Measurements from ENCODE around the gene MRPL21. TPM values are rescaled to one million over a fixed set of nuclear protein-coding genes. Genes with fewer than 3 reads are reported as not detected.
A peak's percentile ranks its signal among the peaks of the same experiment; 100 is the strongest.

MRPL21 gene
- 71.6 TPM for polyA plus RNA-seq (2013, experiment 1 of 2)
- polyA plus RNA-seq (2013, experiment 2 of 2), result 69.8 TPM

DNA sequence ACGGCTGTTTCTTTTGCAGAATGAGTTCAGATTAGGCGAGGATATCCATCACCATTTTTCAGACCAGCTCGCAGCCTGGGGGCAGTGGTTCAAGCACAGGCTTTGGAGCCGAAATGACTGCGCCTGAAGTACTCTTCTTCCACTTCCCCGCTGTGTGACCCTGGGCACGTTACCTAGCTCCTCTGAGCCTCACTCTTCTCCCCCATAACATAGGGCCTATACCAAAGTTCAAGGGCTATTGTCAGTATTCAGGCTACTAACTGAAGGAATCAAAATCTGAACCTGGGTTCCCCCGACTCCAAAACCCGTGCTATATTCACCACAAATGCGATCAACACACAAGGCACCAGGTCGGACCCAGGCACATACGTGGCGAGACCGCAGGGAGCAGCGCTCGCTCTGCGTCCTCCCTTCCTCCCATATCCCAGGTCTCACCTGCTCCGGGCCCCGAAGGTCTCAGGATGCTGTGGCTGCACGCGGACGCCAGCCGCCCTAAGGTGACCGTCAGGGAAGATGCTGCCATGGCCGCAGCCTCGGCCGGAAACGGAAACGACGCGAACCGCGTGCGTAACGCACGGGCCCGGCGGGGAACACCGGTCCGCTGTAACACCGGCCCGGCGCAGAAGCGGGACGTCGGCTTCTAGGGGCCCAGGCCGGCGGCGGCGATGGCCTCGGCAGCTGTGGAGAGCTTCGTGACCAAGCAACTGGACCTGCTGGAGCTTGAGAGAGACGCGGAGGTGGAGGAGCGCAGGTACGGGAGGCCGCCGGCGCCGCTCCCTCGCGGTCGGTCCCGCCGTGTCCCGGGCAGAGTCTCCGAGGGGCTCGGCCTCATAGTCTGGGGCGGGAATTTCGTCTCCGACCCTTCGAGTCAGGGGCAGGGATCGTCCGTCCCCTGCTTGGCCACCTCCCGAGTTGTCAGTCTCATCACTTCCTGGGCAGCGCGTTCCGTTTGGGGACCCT, at the start of gene MRPL21, which contains the start of gene IGHMBP2:
TSS of gene MRPL21 (minus strand) at position 545 of the 960 bp plus-strand sequence. CDS start at position 523, 22 bp downstream.
TSS of gene IGHMBP2 (plus strand) at position 604 of the 960 bp plus-strand sequence. CDS start at position 666, 62 bp downstream.
- Histone ChIP-seq H3K4me3 (ENCODE audit: insufficient read depth in 1 of 2, low read depth in 1 of 2, low read length in 2 of 2) (peak within 1 kb of the TSS; percentile 90 to 94), H3K9ac (ENCODE audit: low read length) (peak within 1 kb of the TSS; percentile 94), H2AK5ac (ENCODE audit: low read length, severe bottlenecking) (peak within 1 kb of the TSS; percentile 43), H3K4me1 (ENCODE audit: control insufficient read depth, insufficient read depth, low read depth, low read length) (peaks cover 10% of the 10 kb centered on the region), H3K9me3 (ENCODE audit: control insufficient read depth, low read length) (no peaks in the 10 kb centered on the region), H3K4me2 (ENCODE audit: low read length, poor library complexity, severe bottlenecking) (peak within 1 kb of the TSS; percentile 88), H3K18ac (ENCODE audit: low read depth in 1 of 2, low read length in 2 of 2) (peak within 1 kb of the TSS; percentile 85 to 87), H3K23ac (ENCODE audit: low read length in 2 of 2) (peak within 1 kb of the TSS in 1 of 2 experiments; percentile 16), H3K27ac (ENCODE audit: low read length, poor library complexity, severe bottlenecking) (peak within 1 kb of the TSS; percentile 3), H2BK5ac (ENCODE audit: low read depth, low read length, poor library complexity, severe bottlenecking) (no peak within 1 kb of the TSS), H4K8ac (ENCODE audit: low read length) (peak within 1 kb of the TSS; percentile 95), H2BK12ac (ENCODE audit: low read length in 2 of 2) (peak within 1 kb of the TSS in 1 of 2 experiments; percentile 73), H3K36me3 (ENCODE audit: control insufficient read depth in 1 of 2, insufficient read depth in 2 of 2, low read depth in 1 of 2, low read length in 2 of 2) (peaks cover 32 to 34% of the 10 kb centered on the region in 2 experiments), H3K4ac (ENCODE audit: low read depth in 1 of 2, low read length in 2 of 2) (peak within 1 kb of the TSS; percentile 88), H2BK120ac (ENCODE audit: low read depth, low read length) (peak within 1 kb of the TSS; percentile 12), H3K79me1 (replicated peaks; ENCODE audit: low read length, poor library complexity, severe bottlenecking) (peaks cover 43% of the 10 kb centered on the region), H2BK15ac (ENCODE audit: low read depth, poor library complexity, severe bottlenecking) (no peak within 1 kb of the TSS), H2AFZ (ENCODE audit: low read depth, low read length) (peak within 1 kb of the TSS; percentile 97), H3K14ac (ENCODE audit: low read length in 2 of 2) (peak within 1 kb of the TSS in 1 of 2 experiments; percentile 94), H3K27me3 (ENCODE audit: control insufficient read depth in 1 of 2, insufficient read depth in 1 of 2, low read length in 2 of 2) (no peaks in the 10 kb centered on the region), H4K91ac (ENCODE audit: low read length) (peak within 1 kb of the TSS; percentile 73)
- peak; percentile 87 for DNase-seq
- WGBS, result under 1% methylated on average over 78 of the region's 78 CpGs

DNA sequence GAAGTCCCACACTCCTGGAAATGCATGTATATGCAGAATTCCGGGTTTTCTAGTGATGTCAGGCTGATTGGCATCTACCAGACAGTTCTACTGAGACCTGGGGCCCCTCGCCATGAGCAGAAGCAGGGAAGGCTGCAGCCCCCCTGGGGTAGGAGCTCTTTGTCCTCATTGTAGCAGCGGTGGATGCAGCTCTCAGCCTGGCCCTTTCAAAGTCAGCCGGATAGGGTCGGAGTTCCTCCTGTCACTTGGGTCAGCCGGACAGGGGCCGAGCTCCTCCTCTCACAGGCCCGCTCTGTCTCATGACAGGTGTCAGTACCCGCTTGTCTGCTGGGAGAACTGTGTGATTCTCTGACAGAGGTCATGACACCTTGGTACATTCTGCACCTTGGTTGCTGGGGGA, 47.1 kb upstream of the MRPL21 start:
- Histone ChIP-seq H4K8ac (ENCODE audit: low read length) (no peak overlapping the region), H3K4me3 (ENCODE audit: insufficient read depth in 1 of 2, low read depth in 1 of 2, low read length in 2 of 2) (no peak overlapping the region), H3K14ac (ENCODE audit: low read length in 2 of 2) (peak overlapping the region in 1 of 2 experiments; percentile 2), H2BK5ac (ENCODE audit: low read depth, low read length, poor library complexity, severe bottlenecking) (no peak overlapping the region), H3K18ac (ENCODE audit: low read depth in 1 of 2, low read length in 2 of 2) (no peak overlapping the region), H3K27ac (ENCODE audit: low read length, poor library complexity, severe bottlenecking) (no peak overlapping the region), H3K79me1 (replicated peaks; ENCODE audit: low read length, poor library complexity, severe bottlenecking) (no peaks in the 10 kb centered on the region), H3K36me3 (ENCODE audit: control insufficient read depth in 1 of 2, insufficient read depth in 2 of 2, low read depth in 1 of 2, low read length in 2 of 2) (no peaks in the 10 kb centered on the region), H4K91ac (ENCODE audit: low read length) (no peak overlapping the region), H3K4me1 (ENCODE audit: control insufficient read depth, insufficient read depth, low read depth, low read length) (peaks cover 7% of the 10 kb centered on the region), H2AFZ (ENCODE audit: low read depth, low read length) (no peak overlapping the region), H3K27me3 (ENCODE audit: control insufficient read depth in 1 of 2, insufficient read depth in 1 of 2, low read length in 2 of 2) (peaks cover 0 to 11% of the 10 kb centered on the region in 2 experiments), H3K9ac (ENCODE audit: low read length) (no peak overlapping the region), H3K4me2 (ENCODE audit: low read length, poor library complexity, severe bottlenecking) (no peak overlapping the region), H3K4ac (ENCODE audit: low read depth in 1 of 2, low read length in 2 of 2) (no peak overlapping the region), H2AK5ac (ENCODE audit: low read length, severe bottlenecking) (no peak overlapping the region), H3K23ac (ENCODE audit: low read length in 2 of 2) (no peak overlapping the region), H2BK120ac (ENCODE audit: low read depth, low read length) (no peak overlapping the region), H2BK15ac (ENCODE audit: low read depth, poor library complexity, severe bottlenecking) (no peak overlapping the region), H2BK12ac (ENCODE audit: low read length in 2 of 2) (no peak overlapping the region), H3K9me3 (ENCODE audit: control insufficient read depth, low read length) (no peaks in the 10 kb centered on the region)
- no peak for DNase-seq
- WGBS, result 70% methylated on average over 9 of the region's 9 CpGs

GRCh38 chr11:68950270-68950669, 46.6 kb upstream of the MRPL21 start:
- no peak overlapping the region for H3K23ac ChIP-seq (ENCODE audit: low read length in 2 of 2)
- 59% methylated on average over 3 of the region's 5 CpGs for WGBS
- no peaks in the 10 kb centered on the region for H3K79me1 ChIP-seq (replicated peaks; ENCODE audit: low read length, poor library complexity, severe bottlenecking)
- no peak overlapping the region for H2BK5ac ChIP-seq (ENCODE audit: low read depth, low read length, poor library complexity, severe bottlenecking)
- no peak overlapping the region for H4K8ac ChIP-seq (ENCODE audit: low read length)
- H3K9ac ChIP-seq (ENCODE audit: low read length), result no peak overlapping the region
- peaks cover 0 to 11% of the 10 kb centered on the region in 2 experiments for H3K27me3 ChIP-seq (ENCODE audit: control insufficient read depth in 1 of 2, insufficient read depth in 1 of 2, low read length in 2 of 2)
- no peak overlapping the region for H3K4me2 ChIP-seq (ENCODE audit: low read length, poor library complexity, severe bottlenecking)
- H3K4me3 ChIP-seq (ENCODE audit: insufficient read depth in 1 of 2, low read depth in 1 of 2, low read length in 2 of 2), result no peak overlapping the region
- no peak overlapping the region for H3K18ac ChIP-seq (ENCODE audit: low read depth in 1 of 2, low read length in 2 of 2)
- H3K4ac ChIP-seq (ENCODE audit: low read depth in 1 of 2, low read length in 2 of 2), result no peak overlapping the region
- peaks cover 5% of the 10 kb centered on the region for H3K4me1 ChIP-seq (ENCODE audit: control insufficient read depth, insufficient read depth, low read depth, low read length)
- no peak overlapping the region for H2BK120ac ChIP-seq (ENCODE audit: low read depth, low read length)
- DNase-seq, result peak; percentile 55
- no peak overlapping the region for H2AFZ ChIP-seq (ENCODE audit: low read depth, low read length)
- H2BK15ac ChIP-seq (ENCODE audit: low read depth, poor library complexity, severe bottlenecking), result no peak overlapping the region
- no peak overlapping the region for H3K27ac ChIP-seq (ENCODE audit: low read length, poor library complexity, severe bottlenecking)
- H2AK5ac ChIP-seq (ENCODE audit: low read length, severe bottlenecking), result no peak overlapping the region
- H3K9me3 ChIP-seq (ENCODE audit: control insufficient read depth, low read length), result no peaks in the 10 kb centered on the region
- no peak overlapping the region for H4K91ac ChIP-seq (ENCODE audit: low read length)
- H2BK12ac ChIP-seq (ENCODE audit: low read length in 2 of 2), result no peak overlapping the region
- H3K36me3 ChIP-seq (ENCODE audit: control insufficient read depth in 1 of 2, insufficient read depth in 2 of 2, low read depth in 1 of 2, low read length in 2 of 2), result no peaks in the 10 kb centered on the region
- H3K14ac ChIP-seq (ENCODE audit: low read length in 2 of 2), result no peak overlapping the region

- no peak overlapping the region for H3K27ac ChIP-seq (ENCODE audit: low read length, poor library complexity, severe bottlenecking)
- no peak overlapping the region for H3K4ac ChIP-seq (ENCODE audit: low read depth in 1 of 2, low read length in 2 of 2)
- no peak for DNase-seq
- H3K4me3 ChIP-seq (ENCODE audit: insufficient read depth in 1 of 2, low read depth in 1 of 2, low read length in 2 of 2), result no peak overlapping the region
- H3K23ac ChIP-seq (ENCODE audit: low read length in 2 of 2), result no peak overlapping the region
- H3K14ac ChIP-seq (ENCODE audit: low read length in 2 of 2), result no peak overlapping the region
- H2BK5ac ChIP-seq (ENCODE audit: low read depth, low read length, poor library complexity, severe bottlenecking), result no peak overlapping the region
- no peak overlapping the region for H2AFZ ChIP-seq (ENCODE audit: low read depth, low read length)
- no peak overlapping the region for H4K8ac ChIP-seq (ENCODE audit: low read length)
- H4K91ac ChIP-seq (ENCODE audit: low read length), result no peak overlapping the region
- H3K9me3 ChIP-seq (ENCODE audit: control insufficient read depth, low read length), result no peaks in the 10 kb centered on the region
- H2AK5ac ChIP-seq (ENCODE audit: low read length, severe bottlenecking), result no peak overlapping the region
- H3K18ac ChIP-seq (ENCODE audit: low read depth in 1 of 2, low read length in 2 of 2), result no peak overlapping the region
- peaks cover 0 to 11% of the 10 kb centered on the region in 2 experiments for H3K27me3 ChIP-seq (ENCODE audit: control insufficient read depth in 1 of 2, insufficient read depth in 1 of 2, low read length in 2 of 2)
- no peak overlapping the region for H2BK15ac ChIP-seq (ENCODE audit: low read depth, poor library complexity, severe bottlenecking)
- no peak overlapping the region for H2BK120ac ChIP-seq (ENCODE audit: low read depth, low read length)
- H3K36me3 ChIP-seq (ENCODE audit: control insufficient read depth in 1 of 2, insufficient read depth in 2 of 2, low read depth in 1 of 2, low read length in 2 of 2), result no peaks in the 10 kb centered on the region
- H3K4me2 ChIP-seq (ENCODE audit: low read length, poor library complexity, severe bottlenecking), result no peak overlapping the region
- H3K9ac ChIP-seq (ENCODE audit: low read length), result no peak overlapping the region
- WGBS, result 90% methylated on average over 17 of the region's 17 CpGs
- H3K79me1 ChIP-seq (replicated peaks; ENCODE audit: low read length, poor library complexity, severe bottlenecking), result no peaks in the 10 kb centered on the region
- H3K4me1 ChIP-seq (ENCODE audit: control insufficient read depth, insufficient read depth, low read depth, low read length), result peaks cover 5% of the 10 kb centered on the region
- no peak overlapping the region for H2BK12ac ChIP-seq (ENCODE audit: low read length in 2 of 2)
These were observed 45.3 kb upstream of the MRPL21 start for GRCh38 chr11:68948935-68949334.

Data from mesenchymal stem cell (in vitro differentiated cells and primary cell).